Liver (tissue), 9 donors: ENCODE data around the gene HDAC2. TPM values are rescaled to one million over a fixed set of nuclear protein-coding genes. Genes with fewer than 3 reads are reported as not detected.

Experiments used
- DNase-seq: peaks from one replicate; pipeline ENCODE4 v3.0.0-alpha.2; 2017; ENCODE audit warnings: low spot score
- H3K27ac ChIP-seq, 2 donors: one replicate each; pipeline ENCODE4 v1.7.0; 2013; ENCODE audit warnings: inconsistent platforms in 2 of 2, low read length in 2 of 2, control low read depth in 1 of 2, low read depth in 1 of 2, mild to moderate bottlenecking in 1 of 2
- H3K27me3 ChIP-seq, 4 donors: one replicate each; pipeline versions ENCODE4 v1.6.1 to v1.7.0; 2013; ENCODE audit warnings: low read length in 3 of 4, inconsistent platforms in 1 of 4, mild to moderate bottlenecking in 1 of 4, moderate library complexity in 1 of 4; ENCODE audit not compliant: control insufficient read depth in 4 of 4, insufficient read depth in 4 of 4
- H3K36me3 ChIP-seq, 4 donors: one replicate each; pipeline versions ENCODE4 v1.6.1 to v1.7.0; 2013; ENCODE audit warnings: low read length in 3 of 4, mild to moderate bottlenecking in 3 of 4, low read depth in 1 of 4, moderate library complexity in 1 of 4; ENCODE audit not compliant: control insufficient read depth in 4 of 4, insufficient read depth in 3 of 4
- H3K4me1 ChIP-seq, 4 donors: one replicate each; pipeline versions ENCODE4 v1.6.1 to v1.7.0; 2013; ENCODE audit warnings: low read length in 3 of 4, mild to moderate bottlenecking in 3 of 4, moderate library complexity in 1 of 4; ENCODE audit not compliant: control insufficient read depth in 4 of 4, insufficient read depth in 4 of 4
- H3K4me3 ChIP-seq, 3 donors: one replicate each; pipeline versions ENCODE4 v1.6.1 to v1.7.0; 2013; ENCODE audit warnings: low read length in 3 of 3, control low read depth in 1 of 3, low read depth in 1 of 3, mild to moderate bottlenecking in 1 of 3
- H3K9ac ChIP-seq, 2 donors: one replicate each; pipeline ENCODE4 v1.7.0; 2013; ENCODE audit warnings: low read length in 2 of 2, mild to moderate bottlenecking in 2 of 2, moderate library complexity in 2 of 2, control low read depth in 1 of 2, low read depth in 1 of 2
- H3K9me3 ChIP-seq, 4 donors: one replicate each; pipeline versions ENCODE4 v1.6.1 to v1.7.0; 2013; ENCODE audit warnings: low read length in 3 of 4; ENCODE audit not compliant: control insufficient read depth in 4 of 4
- EGR1 ChIP-seq, 2 donors: IDR thresholded peaks; 2 replicates each; pipeline ENCODE4 v1.6.1; 2016 to 2018; ENCODE audit warnings: antibody characterized with exemption in 2 of 2, low read depth in 2 of 2
- FOXA1 ChIP-seq: IDR thresholded peaks from 2 replicates; pipeline ENCODE4 v1.6.1; 2016; ENCODE audit warnings: antibody characterized with exemption
- FOXA2 ChIP-seq: IDR thresholded peaks from 2 replicates; pipeline ENCODE4 v1.6.1; 2016; ENCODE audit warnings: antibody characterized with exemption
- GABPA ChIP-seq, 2 donors: IDR thresholded peaks in 1 of 2; conservative IDR thresholded peaks in 1 of 2; 2 replicates each; pipeline ENCODE4 v1.6.1; 2016; ENCODE audit warnings: antibody characterized with exemption in 2 of 2, mild to moderate bottlenecking in 1 of 2, moderate library complexity in 1 of 2
- HNF4A ChIP-seq, 2 donors: conservative IDR thresholded peaks; 2 replicates each; pipeline ENCODE4 v1.6.1; 2016; ENCODE audit warnings: antibody characterized with exemption in 2 of 2, mild to moderate bottlenecking in 2 of 2
- HNF4G ChIP-seq: IDR thresholded peaks from 2 replicates; pipeline ENCODE4 v1.6.1; 2016; ENCODE audit warnings: antibody characterized with exemption
- JUND ChIP-seq, 2 donors: IDR thresholded peaks; 2 replicates each; pipeline ENCODE4 v1.6.1; 2016; ENCODE audit warnings: antibody characterized with exemption in 2 of 2
- MAX ChIP-seq: IDR thresholded peaks from 2 replicates; pipeline ENCODE4 v1.6.1; 2016; ENCODE audit warnings: antibody characterized with exemption
- NR2F2 ChIP-seq: IDR thresholded peaks from 2 replicates; pipeline ENCODE4 v1.6.1; 2016; ENCODE audit warnings: antibody characterized with exemption
- RAD21 ChIP-seq, 2 donors: IDR thresholded peaks; 2 replicates each; pipeline ENCODE4 v1.6.1; 2016; ENCODE audit warnings: antibody characterized with exemption in 2 of 2, mild to moderate bottlenecking in 2 of 2
- RXRA ChIP-seq, 2 donors: IDR thresholded peaks; 2 replicates each; pipeline ENCODE4 v1.6.1; 2017 to 2018; ENCODE audit warnings: antibody characterized with exemption in 2 of 2, mild to moderate bottlenecking in 1 of 2
- SP1 ChIP-seq: IDR thresholded peaks from 2 replicates; pipeline ENCODE4 v1.6.1; 2018; ENCODE audit warnings: antibody characterized with exemption, mild to moderate bottlenecking
- TAF1 ChIP-seq: conservative IDR thresholded peaks from 2 replicates; pipeline ENCODE4 v1.6.1; 2016; ENCODE audit warnings: antibody characterized with exemption, mild to moderate bottlenecking
- YY1 ChIP-seq: IDR thresholded peaks from 2 replicates; pipeline ENCODE4 v1.6.1; 2016; ENCODE audit warnings: antibody characterized with exemption, mild to moderate bottlenecking
- WGBS: extraction: QIAGEN DNeasy Blood & Tissue Kit; methylation state at CpG from one replicate; pipeline ENCODE4 v1.1.7; 2013; 5-methylcytosine and 5-hydroxymethylcytosine counted together
- polyA plus RNA-seq, 2 donors: library from polyadenylated mRNA; stranded (reverse) in 1 of 2; unstranded in 1 of 2; fragments of 200-250 nt in 1 of 2; fragments of >200 nt in 1 of 2; fragmentation: Nextera tagmentation in 1 of 2; extraction: Ambion mirVana in 1 of 2; gene quantifications; one replicate each; pipeline versions ENCODE4 v1.2.1 to v1.2.3, GENCODE V29; 2013 to 2015
- total RNA-seq, 2 donors: library from RNA; depleted of rRNA; stranded (reverse); fragments of >200 nt; gene quantifications; one replicate each; pipeline ENCODE4 v1.2.3, GENCODE V29; 2014
- TF ChIP-seq, protein P1 (sequence below): fragments of 150-350 bp; IDR thresholded peaks from 2 replicates; pipeline ENCODE4 v1.5.1; 2017; ENCODE audit warnings: improper control_type of control experiment, low read depth, low read length; ENCODE audit not compliant: missing input control
- TF ChIP-seq, protein P2 (sequence below): IDR thresholded peaks from 2 replicates; pipeline ENCODE4 v1.6.1; 2016; ENCODE audit warnings: antibody characterized with exemption
- TF ChIP-seq, protein P3 (sequence below): IDR thresholded peaks from 2 replicates; pipeline ENCODE4 v1.6.1; 2016; ENCODE audit warnings: antibody characterized with exemption
- donor health status: healthy.
- donor health status: healthy.
- donor health status: healthy.
- donor health status: healthy.
- donor health status: healthy.

Gene HDAC2
- total and polyA plus RNA-seq, 4 donors = 14.7 to 56.9 (median 21.0) TPM

- no peak overlapping the region for H3K27ac ChIP-seq
- no peak for DNase-seq
- H3K9me3 ChIP-seq = no peaks in the 10 kb centered on the region
- no peaks in the 10 kb centered on the region for H3K27me3 ChIP-seq
- TF ChIP-seq YY1 (no peak), HNF4A (conservative IDR thresholded peaks at IDR 0.05) (no peak), HNF4G (no peak), FOXA2 (no peak), TAF1 (no peak), SP1 (no peak), MAX (no peak)
- TF ChIP-seq, protein P1, sequence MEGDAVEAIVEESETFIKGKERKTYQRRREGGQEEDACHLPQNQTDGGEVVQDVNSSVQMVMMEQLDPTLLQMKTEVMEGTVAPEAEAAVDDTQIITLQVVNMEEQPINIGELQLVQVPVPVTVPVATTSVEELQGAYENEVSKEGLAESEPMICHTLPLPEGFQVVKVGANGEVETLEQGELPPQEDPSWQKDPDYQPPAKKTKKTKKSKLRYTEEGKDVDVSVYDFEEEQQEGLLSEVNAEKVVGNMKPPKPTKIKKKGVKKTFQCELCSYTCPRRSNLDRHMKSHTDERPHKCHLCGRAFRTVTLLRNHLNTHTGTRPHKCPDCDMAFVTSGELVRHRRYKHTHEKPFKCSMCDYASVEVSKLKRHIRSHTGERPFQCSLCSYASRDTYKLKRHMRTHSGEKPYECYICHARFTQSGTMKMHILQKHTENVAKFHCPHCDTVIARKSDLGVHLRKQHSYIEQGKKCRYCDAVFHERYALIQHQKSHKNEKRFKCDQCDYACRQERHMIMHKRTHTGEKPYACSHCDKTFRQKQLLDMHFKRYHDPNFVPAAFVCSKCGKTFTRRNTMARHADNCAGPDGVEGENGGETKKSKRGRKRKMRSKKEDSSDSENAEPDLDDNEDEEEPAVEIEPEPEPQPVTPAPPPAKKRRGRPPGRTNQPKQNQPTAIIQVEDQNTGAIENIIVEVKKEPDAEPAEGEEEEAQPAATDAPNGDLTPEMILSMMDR = no peak
- TF ChIP-seq, protein P2, sequence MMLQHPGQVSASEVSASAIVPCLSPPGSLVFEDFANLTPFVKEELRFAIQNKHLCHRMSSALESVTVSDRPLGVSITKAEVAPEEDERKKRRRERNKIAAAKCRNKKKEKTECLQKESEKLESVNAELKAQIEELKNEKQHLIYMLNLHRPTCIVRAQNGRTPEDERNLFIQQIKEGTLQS = no peak
- WGBS = 82% methylated on average over 2 of the region's 2 CpGs
- no peak overlapping the region for H3K9ac ChIP-seq
- no peaks in the 10 kb centered on the region for H3K36me3 ChIP-seq
- H3K4me3 ChIP-seq = no peak overlapping the region
- H3K4me1 ChIP-seq = no peaks in the 10 kb centered on the region
Observed at GRCh38 chr6:113999284-113999683, 28.3 kb upstream of the HDAC2 start.

DNA sequence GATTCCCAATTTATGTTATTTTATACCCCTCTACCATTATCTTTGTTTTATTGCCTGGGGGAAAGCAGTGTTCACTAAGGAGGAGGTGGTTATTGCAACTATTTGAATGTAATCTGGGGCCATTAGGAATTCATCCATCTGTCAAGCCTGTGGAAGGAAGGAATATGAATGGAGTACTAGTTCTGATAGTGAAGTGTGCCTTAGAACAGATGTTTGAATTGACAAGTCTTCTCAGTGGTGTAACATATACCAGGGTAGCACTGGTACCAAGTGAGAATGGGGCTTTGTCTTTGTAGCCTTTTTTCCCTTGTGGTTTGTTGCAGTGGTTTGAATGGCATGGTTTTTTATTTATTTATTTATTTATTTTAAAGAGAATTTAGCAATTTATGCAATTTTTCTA, 27.9 kb upstream of the HDAC2 start:
- Histone ChIP-seq H3K9me3 (no peaks in the 10 kb centered on the region), H3K4me3 (no peak overlapping the region), H3K27me3 (no peaks in the 10 kb centered on the region), H3K9ac (no peak overlapping the region), H3K36me3 (no peaks in the 10 kb centered on the region), H3K4me1 (no peaks in the 10 kb centered on the region), H3K27ac (no peak overlapping the region)
- TF ChIP-seq MAX (no peak), TAF1 (no peak), FOXA2 (no peak)
- TF ChIP-seq, protein P3, sequence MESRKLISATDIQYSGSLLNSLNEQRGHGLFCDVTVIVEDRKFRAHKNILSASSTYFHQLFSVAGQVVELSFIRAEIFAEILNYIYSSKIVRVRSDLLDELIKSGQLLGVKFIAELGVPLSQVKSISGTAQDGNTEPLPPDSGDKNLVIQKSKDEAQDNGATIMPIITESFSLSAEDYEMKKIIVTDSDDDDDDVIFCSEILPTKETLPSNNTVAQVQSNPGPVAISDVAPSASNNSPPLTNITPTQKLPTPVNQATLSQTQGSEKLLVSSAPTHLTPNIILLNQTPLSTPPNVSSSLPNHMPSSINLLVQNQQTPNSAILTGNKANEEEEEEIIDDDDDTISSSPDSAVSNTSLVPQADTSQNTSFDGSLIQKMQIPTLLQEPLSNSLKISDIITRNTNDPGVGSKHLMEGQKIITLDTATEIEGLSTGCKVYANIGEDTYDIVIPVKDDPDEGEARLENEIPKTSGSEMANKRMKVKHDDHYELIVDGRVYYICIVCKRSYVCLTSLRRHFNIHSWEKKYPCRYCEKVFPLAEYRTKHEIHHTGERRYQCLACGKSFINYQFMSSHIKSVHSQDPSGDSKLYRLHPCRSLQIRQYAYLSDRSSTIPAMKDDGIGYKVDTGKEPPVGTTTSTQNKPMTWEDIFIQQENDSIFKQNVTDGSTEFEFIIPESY = no peak
- DNase-seq = no peak

- Histone ChIP-seq H3K9me3 (no peaks in the 10 kb centered on the region), H3K27ac (no peak overlapping the region), H3K4me1 (no peaks in the 10 kb centered on the region), H3K4me3 (no peak overlapping the region), H3K27me3 (no peaks in the 10 kb centered on the region), H3K9ac (no peak overlapping the region), H3K36me3 (no peaks in the 10 kb centered on the region)
- no peak for DNase-seq
- 79% methylated on average over 3 of the region's 3 CpGs for WGBS
- TF ChIP-seq SP1 (no peak), GABPA (IDR thresholded peaks at IDR 0.05 in 1 of 2, conservative IDR thresholded peaks at IDR 0.05 in 1 of 2) (no peak), RAD21 (IDR thresholded peaks at IDR 0.05) (no peak), JUND (IDR thresholded peaks at IDR 0.05) (no peak), NR2F2 (no peak), HNF4A (conservative IDR thresholded peaks at IDR 0.05) (no peak), HNF4G (no peak), FOXA2 (no peak), YY1 (no peak), RXRA (IDR thresholded peaks at IDR 0.05) (no peak), TAF1 (no peak), MAX (no peak), EGR1 (IDR thresholded peaks at IDR 0.05; ENCODE audit: low read depth in 2 of 2) (no peak), FOXA1 (no peak)
- TF ChIP-seq, protein P1 = no peak
- TF ChIP-seq, protein P2 = no peak
- TF ChIP-seq, protein P3 = no peak
Observed at GRCh38 chr6:113997116-113997515, 26.2 kb upstream of the HDAC2 start.
